Activated gamma-delta T cell treated with anti-CD3 and anti-CD28 coated beads, Interleukin-2, amount 50 U/mL, for 16 hours (primary cell): ENCODE data around the gene TSHZ1.

Experiments used
- DNase-seq: peaks from one replicate; pipeline ENCODE4 v3.0.0-alpha.2; 2020; ENCODE audit warnings: low read depth

TSHZ1 gene, protein sequence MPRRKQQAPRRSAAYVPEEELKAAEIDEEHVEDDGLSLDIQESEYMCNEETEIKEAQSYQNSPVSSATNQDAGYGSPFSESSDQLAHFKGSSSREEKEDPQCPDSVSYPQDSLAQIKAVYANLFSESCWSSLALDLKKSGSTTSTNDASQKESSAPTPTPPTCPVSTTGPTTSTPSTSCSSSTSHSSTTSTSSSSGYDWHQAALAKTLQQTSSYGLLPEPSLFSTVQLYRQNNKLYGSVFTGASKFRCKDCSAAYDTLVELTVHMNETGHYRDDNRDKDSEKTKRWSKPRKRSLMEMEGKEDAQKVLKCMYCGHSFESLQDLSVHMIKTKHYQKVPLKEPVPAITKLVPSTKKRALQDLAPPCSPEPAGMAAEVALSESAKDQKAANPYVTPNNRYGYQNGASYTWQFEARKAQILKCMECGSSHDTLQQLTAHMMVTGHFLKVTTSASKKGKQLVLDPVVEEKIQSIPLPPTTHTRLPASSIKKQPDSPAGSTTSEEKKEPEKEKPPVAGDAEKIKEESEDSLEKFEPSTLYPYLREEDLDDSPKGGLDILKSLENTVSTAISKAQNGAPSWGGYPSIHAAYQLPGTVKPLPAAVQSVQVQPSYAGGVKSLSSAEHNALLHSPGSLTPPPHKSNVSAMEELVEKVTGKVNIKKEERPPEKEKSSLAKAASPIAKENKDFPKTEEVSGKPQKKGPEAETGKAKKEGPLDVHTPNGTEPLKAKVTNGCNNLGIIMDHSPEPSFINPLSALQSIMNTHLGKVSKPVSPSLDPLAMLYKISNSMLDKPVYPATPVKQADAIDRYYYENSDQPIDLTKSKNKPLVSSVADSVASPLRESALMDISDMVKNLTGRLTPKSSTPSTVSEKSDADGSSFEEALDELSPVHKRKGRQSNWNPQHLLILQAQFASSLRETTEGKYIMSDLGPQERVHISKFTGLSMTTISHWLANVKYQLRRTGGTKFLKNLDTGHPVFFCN (N-terminal part only)

DNA sequence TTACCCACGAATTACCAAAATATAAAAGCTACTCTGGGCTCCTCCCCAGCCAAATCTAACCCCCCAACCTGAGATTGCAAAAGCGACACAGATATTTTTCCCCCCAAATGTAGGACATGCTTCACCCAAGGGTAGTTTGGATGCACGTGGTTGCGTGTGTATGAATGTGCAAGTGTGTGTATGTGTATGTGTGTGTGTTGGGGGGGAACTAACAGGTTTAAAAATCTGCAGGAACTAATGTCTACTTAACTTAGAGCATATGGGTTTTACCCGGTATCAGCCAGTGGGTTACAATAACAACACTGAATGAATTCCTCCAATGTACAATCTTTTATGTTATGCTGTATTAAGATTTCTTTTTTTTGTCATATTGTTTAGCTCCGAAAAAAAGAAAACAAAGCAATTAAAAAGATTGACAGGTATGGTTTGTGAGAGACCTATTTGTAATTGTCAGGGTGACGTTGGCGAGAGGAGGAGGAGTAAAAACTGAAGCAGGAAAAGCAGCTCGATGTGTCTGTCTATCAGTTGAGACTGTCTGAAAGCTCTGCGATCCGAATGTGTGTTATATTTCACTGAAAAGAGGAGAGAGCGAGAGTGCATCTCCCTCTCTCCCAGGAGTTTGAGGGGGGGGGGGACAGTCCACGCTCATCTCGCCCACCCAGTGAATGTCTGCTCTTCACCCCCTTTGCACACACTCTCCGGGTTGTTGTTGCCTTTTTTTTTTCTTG, at the start of gene TSHZ1:
TSS of gene TSHZ1 (plus strand) at position 524 of the 728 bp plus-strand sequence. CDS start 1,080 bp downstream, outside the sequence.
- peak; percentile 29 for DNase-seq

DNA sequence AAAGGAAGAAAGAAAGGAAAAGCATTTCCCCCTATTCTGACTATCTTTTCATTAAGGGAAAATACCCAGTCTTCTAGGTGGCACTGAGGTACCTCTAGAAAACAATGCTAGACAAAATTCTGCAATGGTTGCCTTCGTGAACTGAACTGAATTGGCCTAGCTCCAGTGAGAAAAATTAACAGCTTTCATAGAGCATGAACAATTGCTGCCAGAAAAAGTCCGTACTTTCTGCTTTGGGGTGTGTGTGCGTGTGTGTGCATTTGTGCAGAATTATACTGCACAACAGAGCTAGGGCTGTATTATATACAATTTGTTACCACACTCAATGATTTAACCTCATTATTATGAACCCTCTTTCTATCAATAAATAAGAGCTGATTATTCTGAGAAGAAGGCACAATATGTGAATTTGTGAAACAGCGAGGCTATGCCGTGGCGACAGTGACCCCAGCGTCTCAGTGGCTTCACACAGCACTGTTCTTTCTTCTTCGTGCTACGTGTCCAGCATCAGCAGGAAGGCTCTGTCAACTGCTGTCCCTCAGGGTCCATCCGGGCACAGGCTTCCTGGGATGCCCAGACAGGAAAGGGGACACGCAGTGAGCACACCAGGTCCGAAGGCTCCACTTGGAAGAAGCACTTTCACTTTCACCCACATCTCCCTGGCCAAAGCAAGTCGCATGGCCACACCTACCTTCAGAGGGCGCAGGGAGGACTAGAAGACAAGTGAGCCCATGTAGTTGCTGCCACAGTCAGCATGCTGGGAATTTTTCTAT, 49.2 kb upstream of the TSHZ1 start:
- no peak for DNase-seq

DNA sequence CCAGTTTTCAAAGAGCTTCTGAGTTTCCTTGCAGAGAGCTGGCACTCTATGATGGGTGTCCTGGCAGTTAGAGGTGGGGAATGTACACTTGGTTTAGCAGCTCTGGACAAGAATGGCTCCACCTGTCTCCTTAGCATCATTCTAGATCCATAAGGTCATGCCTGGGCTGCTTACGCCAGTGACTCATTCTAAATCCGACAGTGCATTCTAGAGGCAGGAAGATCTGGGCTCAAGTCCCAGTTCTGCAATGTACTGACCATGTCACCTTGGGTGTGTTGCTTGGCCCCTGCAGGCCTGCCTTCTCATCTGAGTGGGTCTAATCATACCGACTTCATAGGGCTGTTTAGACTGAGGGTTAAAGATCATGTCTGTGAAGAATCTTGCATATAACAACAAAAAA, 48.1 kb upstream of the TSHZ1 start:
- no peak for DNase-seq

DNA sequence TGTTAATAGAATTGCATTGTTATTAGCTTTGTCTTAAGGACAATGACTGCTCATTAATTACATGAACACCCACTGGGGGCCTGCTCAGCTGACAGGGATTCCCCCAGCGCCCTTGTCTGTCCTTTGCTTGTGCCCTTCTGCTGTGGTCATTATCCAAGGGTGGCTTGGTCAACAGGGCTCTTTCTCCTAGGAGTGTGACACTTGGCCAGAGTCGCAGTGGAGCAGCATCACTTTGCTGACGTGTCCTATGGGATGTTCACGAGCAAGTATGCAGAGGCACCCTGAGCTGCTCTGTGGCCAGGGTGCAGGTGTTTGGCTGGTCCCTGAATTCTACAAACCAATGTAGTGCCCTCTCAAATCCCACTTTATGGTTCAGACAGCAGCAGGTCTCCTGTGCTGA, 47.6 kb upstream of the TSHZ1 start:
- DNase-seq: no peak

DNA sequence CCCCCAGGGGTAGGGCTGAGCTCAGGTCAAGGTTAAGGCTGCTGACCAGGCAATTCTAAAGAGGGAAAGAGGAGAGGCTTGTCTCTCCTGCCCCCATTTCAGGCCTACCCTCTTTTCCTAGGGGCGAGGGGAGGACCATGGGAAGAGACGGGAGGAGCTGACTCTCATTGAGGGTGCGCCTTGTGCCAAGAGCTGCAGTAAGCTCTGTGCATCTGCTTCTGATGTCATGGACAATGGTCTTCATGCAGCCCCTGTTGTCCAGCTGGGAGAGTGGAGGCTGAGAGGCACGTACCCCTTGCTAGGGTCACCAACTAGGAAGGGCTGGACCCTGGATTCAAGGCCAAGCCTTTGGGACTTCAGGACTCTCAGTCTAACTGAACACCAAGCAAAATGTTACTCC, 46.9 kb upstream of the TSHZ1 start:
- DNase-seq: no peak

DNA sequence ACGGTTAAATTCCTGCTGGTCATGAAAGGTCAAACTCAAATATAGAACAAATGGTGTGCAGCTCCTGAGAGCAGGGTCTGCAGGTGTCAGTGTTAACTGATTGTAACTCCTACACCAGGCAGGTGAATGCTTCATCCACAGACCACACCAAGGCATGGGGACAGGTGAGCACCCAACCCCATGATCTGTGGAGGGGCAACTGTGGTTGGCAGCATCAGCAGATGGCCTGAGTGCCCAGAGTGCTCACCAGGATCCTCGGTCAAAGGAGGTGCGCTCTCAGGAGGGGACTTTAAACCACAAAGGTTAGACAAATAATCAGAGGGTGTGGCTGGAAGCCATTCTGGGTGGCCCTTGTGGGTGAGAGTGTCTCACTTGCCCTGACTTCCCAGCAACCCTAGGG, 46.1 kb upstream of the TSHZ1 start:
- no peak for DNase-seq

DNA sequence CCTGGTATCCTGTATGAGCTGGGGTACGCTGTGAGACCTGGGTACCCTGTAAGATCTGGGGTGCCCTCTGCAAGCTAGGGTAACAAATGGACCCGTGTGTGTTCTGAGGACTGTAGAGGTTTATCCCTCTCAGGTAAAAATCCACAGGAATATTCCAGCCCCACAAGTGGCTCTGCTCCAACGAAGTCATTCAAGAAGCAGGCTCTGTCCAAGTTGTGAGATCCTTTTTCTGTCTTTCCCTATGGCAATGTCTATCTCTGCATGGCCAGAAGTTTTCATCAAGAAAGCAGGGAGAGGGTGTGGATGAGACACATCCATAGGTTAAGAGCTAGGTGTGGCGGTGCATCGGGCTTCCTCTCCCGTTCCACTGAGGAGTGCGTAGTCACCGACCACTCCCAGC, 44.7 kb upstream of the TSHZ1 start:
- DNase-seq: no peak

DNA sequence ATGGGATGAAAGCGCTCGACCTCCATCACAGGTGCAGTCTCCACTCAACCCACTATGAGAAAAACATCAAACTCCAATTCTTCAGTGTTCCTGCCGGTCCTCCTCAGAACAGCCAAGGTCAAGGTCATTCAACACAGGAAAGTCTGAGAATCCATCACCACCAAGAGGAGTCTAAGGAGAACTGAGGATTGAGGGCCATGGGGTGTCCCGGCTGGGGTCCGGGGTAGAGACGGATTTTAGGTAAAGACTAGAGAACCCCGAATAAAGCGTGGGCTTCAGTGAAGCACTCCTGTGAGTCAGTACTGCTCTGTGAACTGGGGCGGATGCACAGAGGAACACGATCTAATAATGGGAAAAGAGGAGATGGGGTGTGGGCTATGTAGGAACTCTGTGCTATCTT, 43.5 kb upstream of the TSHZ1 start:
- no peak for DNase-seq

DNA sequence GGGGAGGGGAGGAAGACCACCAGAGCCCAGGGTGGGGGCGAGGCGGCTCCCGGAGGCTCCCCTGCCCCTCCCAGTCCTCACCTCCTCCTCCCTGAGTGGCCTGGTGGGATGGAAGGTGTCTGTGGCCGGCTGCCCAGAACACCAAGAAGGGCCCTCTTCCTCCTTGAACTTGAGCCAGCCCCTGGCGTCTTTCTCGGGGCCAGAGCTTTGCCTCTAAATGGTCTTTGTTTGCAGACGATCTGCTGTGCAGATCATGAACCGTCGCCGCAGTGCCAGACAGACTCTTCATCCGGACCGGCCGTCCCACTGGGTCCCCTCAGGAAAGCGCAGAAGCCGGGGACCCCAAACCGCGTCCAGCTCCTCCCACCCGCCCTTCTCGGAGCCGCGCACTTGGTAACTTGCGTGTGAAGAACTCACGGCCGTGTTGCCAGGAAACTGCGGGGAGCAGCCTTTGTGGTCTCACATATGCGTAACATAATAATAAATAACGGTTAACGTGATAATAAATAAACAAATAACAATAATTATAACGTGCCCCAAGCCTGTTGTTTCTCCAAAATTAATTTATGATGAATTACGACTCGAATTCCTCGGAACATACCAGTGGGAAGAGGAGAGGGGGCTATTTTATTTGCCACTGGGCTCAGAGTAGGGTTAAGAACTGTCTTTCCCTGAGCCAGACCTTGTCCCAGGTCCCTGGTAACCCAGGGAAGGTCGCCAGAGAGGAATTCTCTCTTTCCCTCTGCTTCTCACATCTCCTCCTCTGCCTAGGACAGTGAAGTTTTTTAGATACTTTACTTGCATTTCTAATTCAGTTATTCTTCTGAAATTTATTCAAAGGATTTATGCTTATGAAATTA, 42.6 kb upstream of the TSHZ1 start:
- no peak for DNase-seq

DNA sequence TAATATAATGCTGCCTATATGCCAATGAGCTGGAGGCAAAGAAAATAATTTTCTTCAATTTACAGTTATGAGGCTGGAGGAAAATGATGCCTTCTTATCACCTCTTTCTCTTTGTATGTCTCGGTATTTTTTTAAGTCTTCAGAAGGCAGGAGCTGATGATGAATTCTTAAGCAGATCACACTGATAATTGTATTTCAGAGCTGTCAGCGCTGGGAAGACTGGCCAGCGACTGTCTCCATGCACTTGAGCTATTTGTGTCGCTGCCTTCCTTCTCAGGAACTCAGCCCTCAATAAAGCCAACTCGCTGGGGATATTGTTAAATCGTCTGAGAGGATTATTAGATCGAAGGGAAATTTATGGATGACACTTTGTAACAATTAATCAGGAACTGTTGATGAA, 42.0 kb upstream of the TSHZ1 start:
- no peak for DNase-seq

DNA sequence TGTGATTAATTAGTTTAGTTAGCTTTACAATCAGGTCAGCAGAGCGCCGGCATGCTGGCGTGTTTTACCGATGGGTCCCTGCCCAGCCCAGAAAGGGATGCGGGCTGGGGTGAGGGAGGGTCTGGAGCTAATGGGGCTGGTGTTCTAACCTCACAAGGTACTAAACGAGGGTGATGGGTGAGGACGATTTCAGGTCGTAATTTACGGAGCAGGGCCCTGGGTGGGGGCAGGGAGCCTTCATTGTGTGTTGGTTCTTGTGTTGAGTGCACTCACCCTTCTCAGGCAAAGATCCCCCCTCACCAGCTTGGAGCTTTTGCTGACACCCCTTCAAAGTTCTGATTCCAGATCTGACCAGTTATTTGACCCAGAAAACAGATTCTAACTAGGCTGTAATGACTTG, 41.2 kb upstream of the TSHZ1 start:
- DNase-seq: no peak

DNA sequence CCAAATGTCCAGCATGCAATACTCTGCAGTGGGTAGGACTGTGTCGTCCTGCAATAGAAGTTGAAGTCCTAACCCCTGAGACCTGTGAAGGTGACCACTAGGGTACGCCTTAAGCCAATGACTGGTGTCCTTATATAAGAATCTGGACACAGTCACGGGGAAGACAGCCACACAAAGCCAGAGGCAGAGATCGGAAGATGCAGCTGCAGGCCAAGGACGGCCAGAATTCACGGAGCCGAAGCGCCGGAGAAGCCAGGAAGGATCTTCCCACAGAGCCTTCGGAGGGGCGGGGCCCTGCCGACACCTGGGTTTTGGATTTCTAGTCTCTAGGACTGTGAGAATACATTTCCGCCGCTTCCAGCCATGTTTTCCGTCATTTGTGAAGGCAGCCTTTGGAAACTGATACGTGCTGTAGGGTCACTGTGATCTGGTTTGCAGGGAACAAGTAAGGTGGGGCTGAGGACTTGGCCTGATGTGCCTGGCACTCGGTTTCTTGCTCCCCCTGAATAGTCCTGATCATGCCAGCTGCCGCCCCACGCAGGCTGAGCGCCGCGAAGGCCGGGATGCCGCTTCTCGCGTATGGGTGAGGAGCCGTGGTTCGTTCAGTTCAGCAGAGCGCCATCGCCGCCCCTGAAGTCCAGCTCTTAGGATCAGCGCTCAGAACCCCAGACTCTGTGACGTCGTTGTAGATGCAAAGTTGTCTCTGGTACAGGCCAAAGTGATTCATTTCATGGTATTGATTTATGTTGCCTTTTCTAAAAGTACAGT, 40.4 kb upstream of the TSHZ1 start:
- DNase-seq: no peak

DNA sequence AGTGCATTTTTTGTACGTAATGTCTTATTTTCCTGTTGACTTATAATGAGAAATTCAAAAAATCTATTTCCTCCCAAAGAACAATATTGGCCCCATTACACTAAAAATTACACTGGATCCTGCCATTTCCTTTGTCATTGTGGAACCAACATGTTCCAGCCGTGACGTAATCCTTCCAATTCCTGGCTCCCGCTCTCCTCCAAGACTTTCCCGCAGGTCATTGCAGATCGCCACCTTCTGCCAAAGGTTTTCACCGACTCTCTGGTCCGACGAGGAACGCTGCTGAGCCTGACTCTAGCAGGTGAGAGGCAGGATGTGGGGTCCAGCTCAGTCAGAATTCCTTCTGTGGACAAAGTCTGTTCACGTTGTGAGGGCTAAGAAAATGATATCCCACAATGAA, 39.7 kb upstream of the TSHZ1 start:
- DNase-seq: no peak

DNA sequence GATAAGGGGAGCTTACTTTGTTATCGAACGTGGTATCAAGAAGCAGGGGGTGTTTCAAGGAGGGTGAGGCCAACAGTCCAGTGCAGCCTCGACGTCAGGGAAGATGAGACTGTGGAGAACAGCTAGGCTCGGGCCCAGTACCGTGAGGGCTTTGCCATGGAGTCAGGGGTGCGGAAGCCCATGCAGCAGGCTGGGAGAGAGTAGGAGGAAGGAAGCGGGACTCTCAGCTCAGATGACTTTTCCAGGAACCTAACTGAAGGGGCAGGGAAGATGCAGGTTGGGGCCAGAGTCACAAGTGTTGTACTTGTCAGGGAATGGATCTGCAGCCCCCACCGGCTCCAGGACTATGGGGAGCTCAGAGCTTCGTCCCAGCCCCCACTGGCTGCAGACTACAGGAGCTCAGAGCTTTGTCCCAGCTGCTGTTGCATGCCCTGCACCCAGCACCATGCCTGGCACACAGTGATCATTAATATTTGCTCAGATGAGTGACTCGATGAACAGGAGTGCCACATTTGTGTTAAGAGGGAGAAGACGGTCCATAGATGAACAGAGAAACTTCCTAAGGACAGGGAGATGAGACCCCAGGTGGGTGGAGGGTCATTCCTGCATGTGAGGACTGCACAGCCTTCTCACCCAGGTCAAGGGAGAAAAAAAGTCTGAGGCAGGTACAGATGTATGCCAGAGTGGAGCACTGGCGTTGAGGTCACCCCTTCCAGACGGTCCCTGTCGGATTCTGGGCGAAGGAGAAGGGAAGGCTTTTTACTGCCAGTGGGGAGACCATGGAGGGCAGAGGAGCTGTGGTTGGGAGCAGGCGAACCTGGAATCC, 38.1 kb upstream of the TSHZ1 start:
- no peak for DNase-seq

DNA sequence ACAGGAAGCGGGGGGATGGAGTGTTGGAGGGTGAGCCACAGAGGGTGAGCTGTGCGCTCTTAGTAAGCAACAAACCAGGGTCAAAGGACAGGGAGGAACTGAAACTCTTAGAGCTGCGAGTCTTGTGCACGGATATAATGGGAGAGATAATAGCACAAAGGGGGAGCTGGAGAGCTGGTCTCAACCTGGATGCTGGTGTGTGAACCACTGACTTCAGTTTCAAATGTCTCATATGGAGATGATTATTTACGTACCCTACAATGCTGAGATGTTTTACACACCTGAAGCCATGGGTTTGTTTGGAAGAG, 37.5 kb upstream of the TSHZ1 start:
- no peak for DNase-seq

DNA sequence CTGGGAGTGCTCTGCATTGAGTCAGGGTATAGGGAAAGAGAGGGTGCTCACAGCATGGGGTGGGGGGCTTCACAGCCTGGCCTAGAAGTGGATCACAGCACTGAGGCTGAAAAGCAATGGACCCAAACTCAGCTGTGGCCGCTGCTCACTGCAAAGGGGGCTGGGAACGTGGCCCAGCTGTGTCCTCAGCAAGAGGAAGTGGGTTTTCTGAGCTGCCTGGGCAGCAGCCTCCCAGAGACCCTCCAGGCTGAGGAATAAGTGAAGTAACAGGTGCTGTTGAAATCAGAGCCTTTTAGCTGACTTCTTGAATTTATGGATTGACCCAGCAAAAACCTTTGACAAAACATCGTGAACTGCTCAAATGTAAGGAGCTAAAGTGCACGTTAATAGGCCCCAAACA, 36.9 kb upstream of the TSHZ1 start:
- DNase-seq: no peak

DNA sequence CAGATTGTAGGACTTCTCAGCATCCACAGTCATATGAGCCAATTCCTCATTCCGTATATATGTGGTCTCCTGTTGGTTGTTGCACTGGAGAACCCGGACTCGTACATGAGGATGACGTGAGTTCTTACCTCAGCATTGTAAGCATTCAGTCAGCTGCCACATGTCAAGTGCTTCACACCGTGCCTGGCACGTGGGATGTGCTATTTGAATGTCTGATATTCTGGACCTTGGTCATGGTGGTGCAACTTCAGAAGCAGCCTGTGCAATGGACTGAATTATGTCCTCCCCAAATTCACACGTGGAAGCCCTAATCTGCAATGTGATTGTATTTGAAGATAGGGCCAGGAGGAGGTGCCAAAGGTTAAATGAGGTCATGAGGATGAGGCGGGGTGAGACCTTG, 33.7 kb upstream of the TSHZ1 start:
- DNase-seq: no peak

DNA sequence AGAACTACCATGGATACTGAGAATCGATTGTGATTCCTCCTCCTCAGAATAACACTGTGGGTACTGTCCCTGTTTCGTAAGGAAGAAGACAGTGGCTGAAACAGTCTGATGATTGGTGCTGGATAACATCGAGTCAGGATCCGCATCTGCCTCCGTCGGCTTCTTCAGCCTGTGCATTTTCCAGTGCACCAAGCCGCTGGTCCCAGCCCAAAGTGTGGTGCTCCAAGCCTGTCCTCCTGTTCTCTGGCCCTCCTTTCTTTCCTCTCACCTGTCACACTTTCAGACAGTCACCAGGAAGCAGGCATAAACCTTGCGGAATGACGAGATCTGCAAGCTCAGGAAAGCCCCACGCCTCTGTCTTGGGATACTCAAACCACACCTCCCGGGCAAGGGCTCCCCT, 32.2 kb upstream of the TSHZ1 start:
- DNase-seq: no peak
